ENCODE measurements around the gene SSH3. TPM values are rescaled to one million over a fixed set of nuclear protein-coding genes. Genes with fewer than 3 reads are reported as not detected.

Gene SSH3
- total RNA-seq, 2 donors from 2014 or later, result 70.9 to 101 TPM

- intact Hi-C loops (cut with DNase I), result no loop called here
- DNase-seq (ENCODE audit: low spot score), result peak; percentile 83
- Histone ChIP-seq H3K27ac (peak overlapping the region; percentile 89 to 93), H3K36me3 (peaks cover 23 to 27% of the 10 kb centered on the region in 2 donors), H3K4me1 (replicated peaks) (peaks cover 11% of the 10 kb centered on the region), H3K4me3 (peak overlapping the region; percentile 63 to 74), H3K27me3 (replicated peaks; ENCODE audit: insufficient read depth) (no peaks in the 10 kb centered on the region), H3K9me3 (no peaks in the 10 kb centered on the region)
- WGBS, result under 1% methylated on average over 49 of the region's 87 CpGs
- peak; percentile 49 for TF ChIP-seq POLR2A (IDR thresholded peaks at IDR 0.05)
- peak; percentile 72 for TF ChIP-seq POLR2AphosphoS5 (IDR thresholded peaks at IDR 0.05)
- TF ChIP-seq CTCF (IDR thresholded peaks at IDR 0.05), result peak in 3 of 4 experiments; percentile 24 to 69 (median 62)
These were observed 14.7 kb upstream of the SSH3 start for GRCh38 chr11:67288452-67289225.

GRCh38 chr11:67289226-67289650, 14.1 kb upstream of the SSH3 start, which contains the start of gene ANKRD13D:
ANKRD13D (plus strand) TSS chr11:67289303; CDS start chr11:67289461, 158 bp downstream.
- Histone ChIP-seq H3K27ac (peak within 1 kb of the TSS; percentile 89 to 93), H3K27me3 (replicated peaks; ENCODE audit: insufficient read depth) (no peaks in the 10 kb centered on the region), H3K4me3 (peak within 1 kb of the TSS; percentile 63 to 74), H3K36me3 (peaks cover 17 to 21% of the 10 kb centered on the region in 2 donors), H3K4me1 (replicated peaks) (peaks cover 11% of the 10 kb centered on the region), H3K9me3 (no peaks in the 10 kb centered on the region)
- intact Hi-C loops (cut with DNase I), result no loop called here
- WGBS, result 0% methylated on average over 29 of the region's 56 CpGs
- no peak for TF ChIP-seq POLR2AphosphoS5 (IDR thresholded peaks at IDR 0.05)
- TF ChIP-seq POLR2A (IDR thresholded peaks at IDR 0.05), result no peak
- no peak for TF ChIP-seq CTCF (IDR thresholded peaks at IDR 0.05)
- no peak for DNase-seq (ENCODE audit: low spot score)

GRCh38 chr11:67289651-67290479, 13.5 kb upstream of the SSH3 start:
- 14% methylated on average over 29 of the region's 36 CpGs for whole genome bisulfite sequencing
- peak overlapping the region; percentile 63 to 74 for H3K4me3 ChIP-seq
- intact Hi-C loops (cut with DNase I), result no loop called here
- TF ChIP-seq POLR2AphosphoS5 (IDR thresholded peaks at IDR 0.05) (no peak), POLR2A (IDR thresholded peaks at IDR 0.05) (no peak)
- H3K27ac ChIP-seq, result peak overlapping the region; percentile 72 to 93
- no peaks in the 10 kb centered on the region for H3K9me3 ChIP-seq
- DNase-seq (ENCODE audit: low spot score), result no peak
- peaks cover 11% of the 10 kb centered on the region for H3K4me1 ChIP-seq (replicated peaks)
- H3K36me3 ChIP-seq, result peaks cover 11 to 15% of the 10 kb centered on the region in 2 donors
- H3K27me3 ChIP-seq (replicated peaks; ENCODE audit: insufficient read depth), result no peaks in the 10 kb centered on the region

- Histone ChIP-seq H3K36me3 (peaks cover 3 to 6% of the 10 kb centered on the region in 2 donors), H3K4me3 (no peak overlapping the region), H3K27ac (no peak overlapping the region), H3K27me3 (replicated peaks; ENCODE audit: insufficient read depth) (no peaks in the 10 kb centered on the region), H3K4me1 (replicated peaks) (peaks cover 11% of the 10 kb centered on the region), H3K9me3 (no peaks in the 10 kb centered on the region)
- TF ChIP-seq CTCF (IDR thresholded peaks at IDR 0.05) (no peak), POLR2A (IDR thresholded peaks at IDR 0.05) (no peak), POLR2AphosphoS5 (IDR thresholded peaks at IDR 0.05) (no peak)
- 62% methylated on average over 7 of the region's 7 CpGs for WGBS
- intact Hi-C loops (cut with DNase I), result no loop called here
- DNase-seq (ENCODE audit: low spot score), result no peak
These were observed 12.5 kb upstream of the SSH3 start for GRCh38 chr11:67290801-67291200.

Data from prostate gland (tissue), 2 donors.